Stimulated activated CD4-positive, alpha-beta T cell treated with anti-CD3 and anti-CD28 coated beads, Interleukin-15, amount 100 ng/mL, for 24 hours (primary cell): ENCODE data around the gene ATF7IP2.
"Not testable (repeated sequence)": the region's sequence is repeated elsewhere in the genome, so short reads cannot be mapped to it uniquely, and the experiment has no call there.

Experiments used
- DNase-seq: peaks from one replicate; pipeline ENCODE4 v3.0.0-alpha.2; 2020

Gene ATF7IP2

GRCh38 chr16:10376229-10376628 lies 9.6 kb upstream of the ATF7IP2 start:
- no peak for DNase-seq

GRCh38 chr16:10383626-10384025 lies 2.2 kb upstream of the ATF7IP2 start:
- no peak for DNase-seq

GRCh38 chr16:10386517-10387100 lies 748 bp downstream of the ATF7IP2 start:
- no peak for DNase-seq

GRCh38 chr16:10387188-10387617 lies 1.3 kb downstream of the ATF7IP2 start:
- DNase-seq, result no peak

- no peak for DNase-seq
Measured at GRCh38 chr16:10388988-10389387, 3.1 kb downstream of the ATF7IP2 start.

- DNase-seq, result no peak
Measured at GRCh38 chr16:10390330-10390729, 4.5 kb downstream of the ATF7IP2 start.

GRCh38 chr16:10390867-10391266 lies 5.0 kb downstream of the ATF7IP2 start:
- DNase-seq, result no peak

- DNase-seq, result no peak
Measured at GRCh38 chr16:10391339-10391738, 5.5 kb downstream of the ATF7IP2 start.

- DNase-seq, result no peak
Measured at GRCh38 chr16:10402975-10403374, 17.1 kb downstream of the ATF7IP2 start.

- DNase-seq, result no peak
Measured at GRCh38 chr16:10405386-10405939, 19.6 kb downstream of the ATF7IP2 start.

- DNase-seq, result no peak
Measured at GRCh38 chr16:10408824-10409381, 23.0 kb downstream of the ATF7IP2 start.

- not testable (repeated sequence) for DNase-seq
Measured at GRCh38 chr16:10409713-10410112, 23.9 kb downstream of the ATF7IP2 start.

- DNase-seq, result no peak
Measured at GRCh38 chr16:10410469-10410868, 24.6 kb downstream of the ATF7IP2 start.

- no peak for DNase-seq
Measured at GRCh38 chr16:10412935-10413601, 27.2 kb downstream of the ATF7IP2 start.

- DNase-seq, result not testable (repeated sequence)
Measured at GRCh38 chr16:10418204-10418603, 32.3 kb downstream of the ATF7IP2 start.

- no peak for DNase-seq
Measured at GRCh38 chr16:10419701-10420100, 33.8 kb downstream of the ATF7IP2 start.

- no peak for DNase-seq
Measured at GRCh38 chr16:10421596-10421995, 35.7 kb downstream of the ATF7IP2 start.

GRCh38 chr16:10428433-10429168 lies 42.7 kb downstream of the ATF7IP2 start:
- DNase-seq, result no peak

GRCh38 chr16:10429299-10429969 lies 43.6 kb downstream of the ATF7IP2 start:
- DNase-seq, result not testable (repeated sequence)

- DNase-seq, result no peak
Measured at GRCh38 chr16:10441726-10442125, 55.9 kb downstream of the ATF7IP2 start.

GRCh38 chr16:10447289-10447688 lies 61.4 kb downstream of the ATF7IP2 start:
- no peak for DNase-seq

GRCh38 chr16:10452208-10453158 lies 66.6 kb downstream of the ATF7IP2 start:
- DNase-seq, result not testable (repeated sequence)
